Thyroid gland (tissue), 4 donors: Measurements from ENCODE around the gene PEX12. TPM values are rescaled to one million over a fixed set of nuclear protein-coding genes. Genes with fewer than 3 reads are reported as not detected.

Experiments used
- DNase-seq, 2 donors: peaks; one replicate each; pipeline ENCODE4 v3.0.0-alpha.2; 2019
- H3K27ac ChIP-seq, 3 donors: fragments of 200-600 bp; sonication (generic); 1 replicate in 2 of 3; 2 replicates in 1 of 3; pipeline ENCODE4 v1.5.1; 2016 to 2019; ENCODE audit warnings: mild to moderate bottlenecking in 1 of 3, moderate library complexity in 1 of 3
- H3K27me3 ChIP-seq: fragments of 200-600 bp; sonication (generic); one replicate; pipeline ENCODE4 v1.5.1; 2019
- H3K36me3 ChIP-seq, 2 donors: fragments of 200-600 bp; sonication (generic); one replicate each; pipeline ENCODE4 v1.5.1; 2016 to 2019
- H3K4me1 ChIP-seq, 2 donors: fragments of 200-600 bp; sonication (generic); one replicate each; pipeline ENCODE4 v1.5.1; 2017 to 2019
- H3K4me3 ChIP-seq, 3 donors: fragments of 200-600 bp; sonication (generic); replicated peaks in 1 of 3; 1 replicate in 2 of 3; 2 replicates in 1 of 3; pipeline ENCODE4 v1.5.1; 2016; ENCODE audit warnings: mild to moderate bottlenecking in 1 of 3
- H3K9me3 ChIP-seq: fragments of 200-600 bp; sonication (generic); one replicate; pipeline ENCODE4 v1.5.1; 2017
- POLR2A ChIP-seq, 2 donors: fragments of 450-650 bp; IDR thresholded peaks; one replicate each; pipeline ENCODE4 v1.6.1; 2017; ENCODE audit warnings: antibody characterized with exemption in 2 of 2, mild to moderate bottlenecking in 2 of 2, moderate library complexity in 1 of 2
- WGBS, 2 donors: methylation state at CpG; one replicate each; pipeline ENCODE4 v1.1.5; 2017; 5-methylcytosine and 5-hydroxymethylcytosine counted together
- intact Hi-C: fragments of 100-400 bp; cut with DNase I; formaldehyde crosslinking; loops from one replicate; pipeline ENCODE4 v1.15.1; 2023
- total RNA-seq, 4 donors: library from RNA; depleted of rRNA; stranded (reverse); fragments of >200 nt; gene quantifications; one replicate each; pipeline ENCODE4 v1.2.3, GENCODE V29; 2016
- TF ChIP-seq, protein P1 (sequence below), 6 experiments: fragments of 200-600 bp in 3 of 6; fragments of 450-650 bp in 3 of 6; sonication (generic) in 3 of 6; IDR thresholded peaks; one replicate each; pipeline ENCODE4 v1.5.1; 2016 to 2019; ENCODE audit warnings: antibody characterized with exemption in 6 of 6, mild to moderate bottlenecking in 2 of 6, inconsistent platforms in 1 of 6, moderate library complexity in 1 of 6

The PEX12 gene
- total RNA-seq, 4 donors from 2014 or later = 6.1 to 12.0 (median 9.8) TPM

DNA sequence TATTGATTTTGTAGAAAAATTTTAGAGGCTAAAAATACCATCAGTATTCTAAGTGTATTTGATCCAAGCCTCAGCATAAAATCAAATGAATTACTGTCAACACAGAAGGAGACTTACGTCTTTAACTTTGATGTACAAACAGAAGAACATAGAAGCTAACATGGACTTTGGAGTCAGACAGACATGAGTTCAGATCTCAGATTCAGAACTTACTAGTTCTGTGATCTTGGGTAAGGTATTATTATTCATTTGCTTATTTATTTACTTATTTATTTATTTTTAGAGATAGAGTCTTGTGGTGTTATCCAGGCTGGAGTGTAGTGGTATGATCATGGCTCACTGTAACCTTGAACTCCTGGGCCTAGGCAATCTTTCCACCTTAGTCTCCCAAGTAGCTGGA, 36.9 kb downstream of the PEX12 start:
- H3K27me3 ChIP-seq = peaks cover 3% of the 10 kb centered on the region
- TF ChIP-seq, protein P1, sequence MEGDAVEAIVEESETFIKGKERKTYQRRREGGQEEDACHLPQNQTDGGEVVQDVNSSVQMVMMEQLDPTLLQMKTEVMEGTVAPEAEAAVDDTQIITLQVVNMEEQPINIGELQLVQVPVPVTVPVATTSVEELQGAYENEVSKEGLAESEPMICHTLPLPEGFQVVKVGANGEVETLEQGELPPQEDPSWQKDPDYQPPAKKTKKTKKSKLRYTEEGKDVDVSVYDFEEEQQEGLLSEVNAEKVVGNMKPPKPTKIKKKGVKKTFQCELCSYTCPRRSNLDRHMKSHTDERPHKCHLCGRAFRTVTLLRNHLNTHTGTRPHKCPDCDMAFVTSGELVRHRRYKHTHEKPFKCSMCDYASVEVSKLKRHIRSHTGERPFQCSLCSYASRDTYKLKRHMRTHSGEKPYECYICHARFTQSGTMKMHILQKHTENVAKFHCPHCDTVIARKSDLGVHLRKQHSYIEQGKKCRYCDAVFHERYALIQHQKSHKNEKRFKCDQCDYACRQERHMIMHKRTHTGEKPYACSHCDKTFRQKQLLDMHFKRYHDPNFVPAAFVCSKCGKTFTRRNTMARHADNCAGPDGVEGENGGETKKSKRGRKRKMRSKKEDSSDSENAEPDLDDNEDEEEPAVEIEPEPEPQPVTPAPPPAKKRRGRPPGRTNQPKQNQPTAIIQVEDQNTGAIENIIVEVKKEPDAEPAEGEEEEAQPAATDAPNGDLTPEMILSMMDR (IDR thresholded peaks at IDR 0.05) = no peak
- TF ChIP-seq POLR2A (IDR thresholded peaks at IDR 0.05) = no peak
- intact Hi-C loops = no loop called here
- no peak overlapping the region for H3K4me3 ChIP-seq
- no peaks in the 10 kb centered on the region for H3K36me3 ChIP-seq
- DNase-seq = no peak
- H3K4me1 ChIP-seq = peaks cover 0 to 3% of the 10 kb centered on the region in 2 donors
- 45 to 76% methylated on average over 1 of the region's 1 CpG for WGBS, 2 donors
- H3K27ac ChIP-seq = peak overlapping the region in 2 of 3 donors; percentile 46 to 48
- H3K9me3 ChIP-seq = no peaks in the 10 kb centered on the region

DNA sequence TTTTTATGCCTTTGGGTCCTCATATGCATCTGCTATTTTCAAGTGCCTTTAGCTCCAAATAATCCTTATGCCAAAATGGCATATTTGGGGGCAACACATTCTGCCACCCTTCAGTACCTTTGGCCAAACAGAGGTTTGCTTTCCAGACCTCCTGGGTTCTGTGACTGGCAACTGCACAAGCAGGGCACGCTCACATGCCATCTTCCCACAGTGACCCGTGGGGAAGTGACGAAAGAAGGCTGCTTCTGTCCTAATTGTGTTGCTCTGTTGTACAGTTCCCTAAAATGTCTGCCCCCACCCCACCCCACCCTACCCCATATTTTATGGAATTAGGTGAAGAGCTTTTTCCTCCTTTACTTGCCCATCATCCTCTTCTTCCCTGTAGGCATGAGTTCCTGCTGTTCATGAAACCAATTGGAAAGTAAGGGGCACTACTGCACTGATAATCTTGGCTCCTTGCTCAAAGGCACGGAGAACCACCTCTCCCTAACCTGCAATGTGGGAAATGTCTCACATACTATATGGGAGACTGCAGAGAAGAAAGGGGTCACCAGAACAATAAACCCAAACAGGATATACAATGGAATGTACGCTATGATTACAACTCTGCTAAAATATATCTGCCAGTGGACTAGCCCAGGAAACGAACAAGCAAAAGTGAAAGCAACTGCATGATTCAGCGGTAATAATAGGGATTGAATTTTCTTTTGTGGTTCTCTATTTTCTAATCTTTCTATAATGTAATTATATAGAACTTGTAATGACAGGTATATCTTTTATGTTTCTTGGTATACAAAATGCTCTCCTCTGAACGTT, 37.6 kb downstream of the PEX12 start:
- no peaks in the 10 kb centered on the region for H3K9me3 ChIP-seq
- WGBS, 2 donors = 55 to 62% methylated on average over 8 of the region's 8 CpGs
- H3K27ac ChIP-seq = peak overlapping the region in 2 of 3 donors; percentile 46 to 51
- peak in 1 of 2 donors; percentile 15 for DNase-seq
- no peak overlapping the region for H3K4me3 ChIP-seq
- no peaks in the 10 kb centered on the region for H3K36me3 ChIP-seq
- intact Hi-C loops = no loop called here
- TF ChIP-seq POLR2A (IDR thresholded peaks at IDR 0.05) = no peak
- TF ChIP-seq, protein P1 (IDR thresholded peaks at IDR 0.05) = no peak
- H3K27me3 ChIP-seq = peaks cover 3% of the 10 kb centered on the region
- peaks cover 0 to 3% of the 10 kb centered on the region in 2 donors for H3K4me1 ChIP-seq

DNA sequence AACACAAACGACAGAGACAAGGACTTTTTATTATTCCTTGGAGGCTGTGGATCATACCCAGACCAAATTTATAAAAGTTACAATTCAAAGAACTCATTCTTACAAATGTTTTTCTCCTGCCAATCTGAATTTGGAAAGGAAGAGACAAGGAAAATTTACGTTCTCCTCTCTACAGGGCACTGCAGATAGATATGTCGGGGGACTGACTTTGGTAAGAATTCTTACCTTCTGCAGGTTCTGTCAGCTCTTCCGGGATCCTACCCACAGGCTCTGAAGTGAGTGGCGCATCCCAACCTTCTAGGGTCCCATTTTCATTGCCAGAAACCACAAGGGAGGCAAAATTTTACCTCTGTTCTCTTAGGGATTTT, 38.7 kb downstream of the PEX12 start:
- no peak overlapping the region for H3K27ac ChIP-seq
- intact Hi-C loops = loop anchor here (10.0 kb wide), 1 partner anchor 365 kb away; no protein-coding TSS in a partner anchor
- TF ChIP-seq, protein P1 (IDR thresholded peaks at IDR 0.05) = no peak
- TF ChIP-seq POLR2A (IDR thresholded peaks at IDR 0.05) = no peak

DNA sequence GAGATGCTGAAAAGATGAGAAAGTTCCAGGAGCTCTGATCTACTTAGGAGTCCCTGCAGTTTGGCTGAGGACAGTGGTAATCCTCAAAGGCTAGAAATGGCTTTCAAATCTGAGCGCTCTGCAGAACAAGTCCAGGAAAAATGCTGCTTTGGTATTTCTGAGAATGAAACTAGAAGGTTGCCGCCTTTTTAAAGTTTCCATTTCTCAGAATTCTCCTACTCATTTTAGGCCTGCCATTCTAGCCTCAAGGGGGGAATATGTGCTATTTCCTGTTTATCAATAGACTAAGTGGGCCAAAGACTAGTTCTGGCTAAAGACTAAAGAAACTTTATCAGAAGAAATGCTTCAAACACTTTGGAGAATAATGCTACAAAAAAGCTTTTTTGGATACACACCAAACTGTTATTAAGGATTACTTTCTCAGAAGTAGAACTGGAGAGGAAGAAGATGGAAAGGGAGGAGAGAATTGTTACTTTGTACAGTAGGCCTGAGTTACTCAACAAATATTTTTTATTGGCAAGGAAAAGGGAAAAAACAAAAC, 40.7 kb downstream of the PEX12 start, which contains the start of gene SLFN12L:
Gene SLFN12L (minus strand): TSS at position 78 of the 541 bp plus-strand sequence. CDS start 15,314 bp downstream, outside the sequence.
- TF ChIP-seq, protein P1 (IDR thresholded peaks at IDR 0.05) = no peak
- no peak for TF ChIP-seq POLR2A (IDR thresholded peaks at IDR 0.05)
- Histone ChIP-seq H3K27me3 (no peaks in the 10 kb centered on the region), H3K9me3 (no peaks in the 10 kb centered on the region), H3K4me3 (no peak within 1 kb of the TSS), H3K27ac (peak within 1 kb of the TSS; percentile 15 to 36 (median 25)), H3K4me1 (peaks cover 0 to 3% of the 10 kb centered on the region in 2 donors), H3K36me3 (no peaks in the 10 kb centered on the region)
- intact Hi-C loops = loop anchor here (10.0 kb wide), 1 partner anchor 363 kb away; no protein-coding TSS in a partner anchor
- WGBS, 2 donors = 75 to 77% methylated on average over 2 of the region's 2 CpGs
- DNase-seq = no peak

More for the DNA sequence above, 38.7 kb downstream of the PEX12 start:
- H3K9me3 ChIP-seq = no peaks in the 10 kb centered on the region
- no peak for DNase-seq
- peaks cover 0 to 3% of the 10 kb centered on the region in 2 donors for H3K4me1 ChIP-seq
- no peaks in the 10 kb centered on the region for H3K27me3 ChIP-seq
- 46 to 53% methylated on average over 5 of the region's 5 CpGs for WGBS, 2 donors
- H3K4me3 ChIP-seq = no peak overlapping the region
- no peaks in the 10 kb centered on the region for H3K36me3 ChIP-seq
